Gastrocnemius medialis (tissue), 4 donors: ENCODE results near the gene CWC27. TPM values are rescaled to one million over a fixed set of nuclear protein-coding genes. Genes with fewer than 3 reads are reported as not detected.

Source experiments
- ATAC-seq, 2 donors: fragments of 150-250 bp; one replicate each; pipeline ENCODE4 v1.9.1; 2016
- DNase-seq, 2 donors: peaks; one replicate each; pipeline ENCODE4 v3.0.0-alpha.2; 2019
- H3K27ac ChIP-seq, 4 donors: fragments of 200-600 bp; sonication (generic); 1 replicate in 1 of 4; 2 replicates in 3 of 4; pipeline ENCODE4 v1.5.1; 2016 to 2018; ENCODE audit warnings: mild to moderate bottlenecking in 2 of 4, moderate library complexity in 1 of 4
- H3K27me3 ChIP-seq, 3 donors: fragments of 200-600 bp; sonication (generic) in 2 of 3; 1 replicate in 1 of 3; 2 replicates in 2 of 3; pipeline versions ENCODE4 v1.5.1 to v1.6.0; 2016 to 2019; ENCODE audit warnings: mild to moderate bottlenecking in 1 of 3, moderate library complexity in 1 of 3
- H3K36me3 ChIP-seq, 2 donors: fragments of 200-600 bp; sonication (generic) in 1 of 2; one replicate each; pipeline ENCODE4 v1.5.1; 2017 to 2018
- H3K4me1 ChIP-seq, 2 donors: fragments of 200-600 bp; sonication (generic) in 1 of 2; one replicate each; pipeline ENCODE4 v1.5.1; 2016 to 2017; ENCODE audit warnings: mild to moderate bottlenecking in 2 of 2
- H3K4me3 ChIP-seq, 4 donors: fragments of 200-600 bp; sonication (generic) in 3 of 4; 1 replicate in 1 of 4; 2 replicates in 3 of 4; pipeline ENCODE4 v1.5.1; 2016 to 2019; ENCODE audit warnings: mild to moderate bottlenecking in 2 of 4
- H3K9me3 ChIP-seq, 3 donors: fragments of 200-600 bp; sonication (generic) in 2 of 3; 1 replicate in 1 of 3; 2 replicates in 2 of 3; pipeline ENCODE4 v1.5.1; 2016 to 2019
- POLR2A ChIP-seq, 2 donors: fragments of 450-650 bp; IDR thresholded peaks; one replicate each; pipeline ENCODE4 v1.6.1; 2017; ENCODE audit warnings: antibody characterized with exemption in 2 of 2, mild to moderate bottlenecking in 2 of 2, moderate library complexity in 2 of 2
- in situ Hi-C, 4 donors: fragments of 200-750 bp; cut with MboI; loops; one replicate each; pipeline versions ENCODE4 v1.15.0 to v1.8.0; 2017; ENCODE audit warnings: low sequenced_read_pairs in 4 of 4
- intact Hi-C: fragments of 100-400 bp; cut with DNase I; formaldehyde crosslinking; loops from one replicate; pipeline ENCODE4 v1.15.1; 2023; ENCODE audit warnings: low total_unique reads
- total RNA-seq, 4 donors: library from RNA; depleted of rRNA; stranded (reverse); fragments of >200 nt; gene quantifications; one replicate each; pipeline versions ENCODE4 v1.1.0 to v1.2.3, GENCODE V29; 2016
- TF ChIP-seq, protein P1 (sequence below), 5 experiments: fragments of 450-650 bp in 3 of 5; fragments of 200-600 bp in 2 of 5; sonication (generic) in 2 of 5; IDR thresholded peaks in 4 of 5; conservative IDR thresholded peaks in 1 of 5; 1 replicate in 4 of 5; 2 replicates in 1 of 5; pipeline ENCODE4 v1.5.1; 2016 to 2019; ENCODE audit warnings: antibody characterized with exemption in 5 of 5, mild to moderate bottlenecking in 3 of 5, moderate library complexity in 3 of 5

Gene CWC27
- total RNA-seq, 4 donors from 2014 or later, result 8.4 to 10.7 (median 8.6) TPM

DNA sequence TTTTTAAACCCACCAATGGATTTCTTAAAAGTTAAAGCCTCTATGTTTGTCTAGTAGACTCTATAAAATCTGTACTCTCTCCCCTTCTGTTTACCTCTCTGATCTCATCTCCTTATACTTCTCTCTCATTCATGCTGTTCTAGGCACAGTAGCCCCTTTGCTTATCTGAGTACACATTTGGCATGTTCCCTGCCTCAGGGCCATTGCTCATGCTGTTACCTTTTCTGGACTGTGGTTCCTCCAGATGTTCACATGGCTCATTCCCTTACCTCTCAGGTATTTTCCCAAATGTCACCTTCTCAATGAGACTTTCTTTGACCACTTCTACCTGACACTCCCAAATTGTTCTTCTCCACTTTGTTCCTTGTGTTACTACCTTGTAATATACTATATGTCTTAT lies 176.1 kb downstream of the CWC27 start:
- in situ Hi-C loops (no loop called here), intact Hi-C loops (no loop called here)
- H3K9me3 ChIP-seq, result no peaks in the 10 kb centered on the region
- no peaks in the 10 kb centered on the region for H3K4me1 ChIP-seq
- no peak overlapping the region for H3K27ac ChIP-seq
- ATAC-seq, result no peak
- H3K4me3 ChIP-seq, result no peak overlapping the region
- no peaks in the 10 kb centered on the region for H3K27me3 ChIP-seq
- H3K36me3 ChIP-seq, result no peaks in the 10 kb centered on the region
- no peak for DNase-seq
- TF ChIP-seq, protein P1, sequence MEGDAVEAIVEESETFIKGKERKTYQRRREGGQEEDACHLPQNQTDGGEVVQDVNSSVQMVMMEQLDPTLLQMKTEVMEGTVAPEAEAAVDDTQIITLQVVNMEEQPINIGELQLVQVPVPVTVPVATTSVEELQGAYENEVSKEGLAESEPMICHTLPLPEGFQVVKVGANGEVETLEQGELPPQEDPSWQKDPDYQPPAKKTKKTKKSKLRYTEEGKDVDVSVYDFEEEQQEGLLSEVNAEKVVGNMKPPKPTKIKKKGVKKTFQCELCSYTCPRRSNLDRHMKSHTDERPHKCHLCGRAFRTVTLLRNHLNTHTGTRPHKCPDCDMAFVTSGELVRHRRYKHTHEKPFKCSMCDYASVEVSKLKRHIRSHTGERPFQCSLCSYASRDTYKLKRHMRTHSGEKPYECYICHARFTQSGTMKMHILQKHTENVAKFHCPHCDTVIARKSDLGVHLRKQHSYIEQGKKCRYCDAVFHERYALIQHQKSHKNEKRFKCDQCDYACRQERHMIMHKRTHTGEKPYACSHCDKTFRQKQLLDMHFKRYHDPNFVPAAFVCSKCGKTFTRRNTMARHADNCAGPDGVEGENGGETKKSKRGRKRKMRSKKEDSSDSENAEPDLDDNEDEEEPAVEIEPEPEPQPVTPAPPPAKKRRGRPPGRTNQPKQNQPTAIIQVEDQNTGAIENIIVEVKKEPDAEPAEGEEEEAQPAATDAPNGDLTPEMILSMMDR (IDR thresholded peaks at IDR 0.05 in 4 of 5, conservative IDR thresholded peaks at IDR 0.05 in 1 of 5), result no peak
- TF ChIP-seq POLR2A (IDR thresholded peaks at IDR 0.05), result no peak

DNA sequence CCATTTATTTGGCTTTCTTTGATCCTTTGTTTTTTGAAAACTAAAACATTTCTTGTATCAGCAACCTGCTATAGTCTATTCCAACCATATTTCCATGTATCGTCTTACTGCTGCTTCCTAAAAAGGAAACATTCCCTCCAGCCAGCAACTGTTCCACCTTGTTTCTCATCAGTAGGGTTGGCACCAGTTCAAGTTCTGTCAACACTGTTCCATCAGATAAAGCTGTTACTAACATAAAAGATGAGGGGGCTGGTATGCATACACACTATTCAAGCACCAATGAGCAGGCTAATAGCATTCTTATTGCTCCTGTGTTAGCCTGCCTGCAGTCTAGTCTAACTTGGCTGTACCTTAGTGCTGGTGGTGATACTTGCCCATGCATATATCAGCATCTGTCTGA lies 178.3 kb downstream of the CWC27 start:
- intact Hi-C loops (no loop called here), in situ Hi-C loops (no loop called here)
- H3K9me3 ChIP-seq, result no peaks in the 10 kb centered on the region
- ATAC-seq (no peak), DNase-seq (no peak)
- H3K36me3 ChIP-seq, result no peaks in the 10 kb centered on the region
- H3K4me1 ChIP-seq, result no peaks in the 10 kb centered on the region
- H3K4me3 ChIP-seq, result no peak overlapping the region
- H3K27me3 ChIP-seq, result no peaks in the 10 kb centered on the region
- TF ChIP-seq, protein P1 (IDR thresholded peaks at IDR 0.05 in 4 of 5, conservative IDR thresholded peaks at IDR 0.05 in 1 of 5), result no peak
- H3K27ac ChIP-seq, result no peak overlapping the region

DNA sequence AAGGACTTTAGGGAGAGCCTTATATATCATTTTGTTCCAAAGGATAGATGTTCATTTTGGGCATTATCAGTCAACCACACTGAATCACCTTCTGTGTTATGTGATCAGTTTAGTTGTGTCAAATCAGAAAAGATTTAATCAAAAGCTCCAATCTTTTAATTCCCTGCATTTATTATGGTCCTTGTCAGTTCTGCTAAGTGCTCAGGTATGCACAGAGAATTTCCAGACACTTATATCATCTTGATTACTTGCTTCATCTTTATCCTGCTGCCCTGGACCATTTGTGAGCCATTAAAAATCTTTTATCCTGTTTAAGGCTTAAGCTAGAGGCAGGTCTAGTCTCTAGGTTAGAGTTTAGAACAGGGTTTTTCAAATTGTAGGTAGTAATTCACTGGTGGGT lies 179.1 kb downstream of the CWC27 start:
- intact Hi-C loops (no loop called here), in situ Hi-C loops (no loop called here)
- no peak overlapping the region for H3K27ac ChIP-seq
- TF ChIP-seq, protein P1 (IDR thresholded peaks at IDR 0.05 in 4 of 5, conservative IDR thresholded peaks at IDR 0.05 in 1 of 5), result no peak
- no peak for TF ChIP-seq POLR2A (IDR thresholded peaks at IDR 0.05)
- DNase-seq, result no peak
- no peaks in the 10 kb centered on the region for H3K27me3 ChIP-seq
- H3K4me3 ChIP-seq, result no peak overlapping the region
- H3K9me3 ChIP-seq, result no peaks in the 10 kb centered on the region
- no peaks in the 10 kb centered on the region for H3K36me3 ChIP-seq
- no peaks in the 10 kb centered on the region for H3K4me1 ChIP-seq
- no peak for ATAC-seq

DNA sequence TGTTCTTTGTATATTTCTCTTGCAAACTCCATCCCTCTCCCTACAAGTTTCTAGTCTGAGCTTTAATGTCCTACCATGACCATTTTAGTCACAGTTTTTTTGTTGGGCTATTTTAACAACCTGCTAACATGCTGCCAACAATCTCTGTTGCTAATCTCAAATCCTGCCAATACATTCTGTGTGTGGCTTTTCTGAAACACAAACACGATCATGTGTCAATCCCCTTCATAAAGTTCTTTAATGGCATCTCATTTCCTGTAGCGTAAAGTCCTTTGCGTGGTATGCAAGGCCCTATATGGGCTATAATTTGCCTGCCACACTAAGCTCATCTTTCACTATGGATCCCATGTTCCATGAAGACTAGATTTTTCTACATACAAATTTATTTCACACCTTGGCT lies 180.6 kb downstream of the CWC27 start:
- Histone ChIP-seq H3K27me3 (no peaks in the 10 kb centered on the region), H3K9me3 (no peaks in the 10 kb centered on the region), H3K4me1 (no peaks in the 10 kb centered on the region), H3K27ac (no peak overlapping the region), H3K36me3 (no peaks in the 10 kb centered on the region), H3K4me3 (no peak overlapping the region)
- ATAC-seq, result no peak
- no peak for DNase-seq
- intact Hi-C loops, result no loop called here
- in situ Hi-C loops, result no loop called here
- TF ChIP-seq, protein P1 (IDR thresholded peaks at IDR 0.05 in 4 of 5, conservative IDR thresholded peaks at IDR 0.05 in 1 of 5), result no peak
- TF ChIP-seq POLR2A (IDR thresholded peaks at IDR 0.05), result no peak

DNA sequence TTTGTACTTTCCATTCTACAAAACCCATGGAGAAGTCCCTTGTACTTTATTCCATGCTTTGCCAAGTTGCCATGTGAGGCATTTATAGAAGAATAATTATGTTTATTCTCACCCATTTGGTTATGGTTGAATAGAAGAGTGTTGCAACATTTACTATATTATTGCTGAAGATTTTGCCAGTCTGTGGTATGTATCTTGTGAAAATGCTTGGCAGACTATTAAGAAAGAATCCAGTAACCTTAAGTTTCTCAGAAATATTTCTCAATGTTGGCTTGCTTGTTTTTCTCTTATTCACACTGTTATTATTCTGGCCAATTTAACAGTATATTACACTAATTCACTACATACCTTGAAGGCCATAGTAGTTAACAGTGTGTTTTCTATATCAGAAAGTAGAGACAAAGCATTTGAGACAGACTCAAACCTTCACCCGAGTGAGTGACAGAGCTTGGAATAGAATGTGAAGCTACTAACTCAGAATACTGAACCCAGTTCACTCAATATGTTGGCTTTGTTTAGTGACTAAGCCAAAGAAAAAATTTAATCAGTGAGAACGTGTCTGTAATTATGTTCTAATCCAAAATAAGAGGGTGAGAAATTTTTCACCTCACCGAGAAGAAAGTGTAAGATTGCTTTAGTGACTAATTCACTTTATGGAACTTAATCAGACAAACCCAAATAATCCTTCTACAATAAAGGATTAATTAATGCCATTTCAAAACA lies 184.4 kb downstream of the CWC27 start:
- no peak for ATAC-seq
- Histone ChIP-seq H3K4me3 (no peak overlapping the region), H3K27ac (no peak overlapping the region), H3K9me3 (no peaks in the 10 kb centered on the region), H3K27me3 (no peaks in the 10 kb centered on the region), H3K36me3 (no peaks in the 10 kb centered on the region), H3K4me1 (no peaks in the 10 kb centered on the region)
- TF ChIP-seq POLR2A (IDR thresholded peaks at IDR 0.05), result no peak
- intact Hi-C loops (no loop called here), in situ Hi-C loops (loop anchor here in 1 of 4 donors (25.0 kb wide), 1 partner anchor 534 kb away; the partner anchor contains the start of gene ADAMTS6)
- no peak for DNase-seq
